ENCODE results near the gene FBXL7.
A peak's percentile ranks its signal among the peaks of the same experiment; 100 is the strongest.

FBXL7 gene

GRCh38 chr5:15499528-15500324 lies at the start of gene FBXL7:
Gene FBXL7 (plus strand): TSS chr5:15500180.
- DNase-seq (ENCODE audit: low spot score): peak; percentile 40

DNA sequence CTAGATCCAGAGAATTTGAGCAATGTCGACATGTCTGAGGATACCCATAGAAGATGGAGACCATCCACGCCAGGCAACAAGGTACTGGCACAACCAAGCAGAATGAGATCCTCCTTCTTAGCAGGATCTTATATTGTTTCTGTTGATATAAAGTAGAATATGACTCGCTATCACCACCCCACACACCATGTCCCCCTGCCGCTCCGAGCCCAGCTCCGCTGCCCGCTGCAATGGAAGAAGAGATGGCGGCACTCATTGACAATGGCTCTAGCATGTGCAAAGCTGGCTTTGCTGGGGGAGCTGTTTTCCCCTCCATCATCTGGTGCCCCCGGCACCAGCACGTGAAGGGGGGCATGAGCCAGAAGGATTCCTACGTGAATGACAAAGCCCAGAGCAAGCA lies 49.5 kb upstream of the FBXL7 start:
- no peak for TF ChIP-seq CTCF (IDR thresholded peaks at IDR 0.05; ENCODE audit: extremely low read depth, missing control alignments)
- no peak for DNase-seq (ENCODE audit: low spot score)

More at GRCh38 chr5:15499528-15500324, at the start of gene FBXL7:
- TF ChIP-seq CTCF (IDR thresholded peaks at IDR 0.05; ENCODE audit: extremely low read depth, missing control alignments): no peak

GRCh38 chr5:15450949-15451348 lies 49.0 kb upstream of the FBXL7 start:
- no peak for TF ChIP-seq CTCF (IDR thresholded peaks at IDR 0.05; ENCODE audit: extremely low read depth, missing control alignments)
- DNase-seq (ENCODE audit: low spot score): no peak

DNA sequence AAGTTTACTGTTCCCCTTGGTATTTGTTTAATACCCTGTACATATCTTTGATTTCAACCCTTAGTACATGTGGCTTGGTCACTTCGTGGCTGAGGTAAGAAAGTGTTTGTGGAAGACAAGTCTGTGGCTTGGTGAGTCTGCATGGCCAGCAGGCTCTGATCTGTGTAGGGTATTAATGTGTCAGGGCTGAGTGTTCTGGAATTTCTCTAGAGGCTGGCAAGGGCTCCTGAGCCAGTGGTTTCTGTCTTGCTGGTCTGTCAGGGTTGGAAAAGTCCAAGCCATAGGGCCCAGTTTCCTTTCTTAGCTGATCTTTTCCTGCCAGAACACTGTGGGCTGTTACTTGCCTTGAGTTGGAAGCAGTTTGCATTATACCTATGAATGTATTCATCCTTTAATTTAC lies 48.0 kb upstream of the FBXL7 start:
- TF ChIP-seq CTCF (IDR thresholded peaks at IDR 0.05; ENCODE audit: extremely low read depth, missing control alignments): no peak
- no peak for DNase-seq (ENCODE audit: low spot score)

DNA sequence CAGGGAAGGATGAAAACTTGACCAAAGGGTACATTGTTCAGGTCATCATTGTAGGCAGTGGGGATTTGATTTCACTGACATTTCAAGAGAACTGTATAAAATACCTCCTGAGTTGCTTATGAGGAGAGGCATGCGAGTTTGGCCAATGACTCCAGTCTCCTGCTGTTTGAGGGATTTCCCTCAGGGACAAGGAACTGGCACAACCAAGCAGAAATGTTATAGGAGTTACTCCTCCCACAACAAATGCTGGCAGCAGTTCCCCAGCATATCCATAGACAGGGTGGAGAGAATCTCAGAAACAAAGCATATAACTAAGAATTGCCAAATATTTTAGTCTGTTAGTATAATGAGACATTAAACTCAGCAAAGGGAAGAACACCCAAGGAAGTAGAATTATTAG lies 47.2 kb upstream of the FBXL7 start:
- no peak for TF ChIP-seq CTCF (IDR thresholded peaks at IDR 0.05; ENCODE audit: extremely low read depth, missing control alignments)
- DNase-seq (ENCODE audit: low spot score): no peak

GRCh38 chr5:15459200-15459599 lies 40.8 kb upstream of the FBXL7 start:
- no peak for DNase-seq (ENCODE audit: low spot score)
- no peak for TF ChIP-seq CTCF (IDR thresholded peaks at IDR 0.05; ENCODE audit: extremely low read depth, missing control alignments)

DNA sequence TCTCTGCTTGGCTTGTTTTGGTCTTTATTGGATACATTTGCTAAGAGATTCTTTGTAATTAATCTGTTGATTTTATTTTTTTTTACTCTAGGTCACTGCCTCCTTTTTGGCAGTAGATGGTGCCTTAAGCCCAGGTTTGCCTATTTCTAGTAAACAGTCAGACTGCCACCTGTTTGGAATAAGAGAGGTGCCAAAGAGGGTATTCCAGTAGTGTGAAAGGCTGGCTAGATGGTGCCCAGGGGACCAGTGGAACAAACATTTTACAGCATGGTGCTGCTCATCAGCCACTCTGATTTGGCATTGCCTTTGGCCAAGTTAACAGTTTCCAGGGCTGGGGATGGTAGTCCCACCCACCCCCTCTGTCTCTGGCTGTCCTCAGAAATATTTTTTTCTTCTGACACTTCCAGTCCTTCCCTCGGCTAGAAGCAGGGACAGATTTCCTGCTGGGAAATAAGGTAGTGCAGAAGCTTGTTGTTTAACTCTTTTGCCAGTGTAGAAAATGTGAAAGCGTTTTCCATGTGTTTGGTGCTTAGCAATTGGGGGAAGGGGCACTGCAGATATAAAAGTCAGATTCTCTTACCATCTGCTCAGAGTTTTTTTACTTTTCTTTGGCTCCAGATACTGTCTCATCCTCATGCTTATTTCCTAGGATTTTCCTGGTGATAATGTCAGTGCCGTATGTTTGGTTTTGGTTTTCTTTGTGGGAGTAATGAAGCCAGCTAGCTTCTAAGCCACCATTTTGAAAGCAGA lies 36.6 kb upstream of the FBXL7 start:
- TF ChIP-seq CTCF (IDR thresholded peaks at IDR 0.05; ENCODE audit: extremely low read depth, missing control alignments): no peak
- DNase-seq (ENCODE audit: low spot score): no peak
